Panc1 (cell line): ENCODE measurements around the gene MAP3K14.

Experiments
- CTCF ChIP-seq: fragments of 450-650 bp; IDR thresholded peaks from 2 replicates; pipeline ENCODE4 v1.5.1; 2017; ENCODE audit warnings: mild to moderate bottlenecking
- POLR2AphosphoS5 ChIP-seq: IDR thresholded peaks from 2 replicates; pipeline ENCODE4 v1.6.1; 2012; ENCODE audit warnings: mild to moderate bottlenecking, low read depth, low read length, moderate library complexity
- REST ChIP-seq, 2 experiments: IDR thresholded peaks; 2 replicates each; pipeline ENCODE4 v1.6.1; 2011 to 2012; ENCODE audit warnings: low read depth in 2 of 2, control low read depth in 1 of 2, low read length in 1 of 2, mild to moderate bottlenecking in 1 of 2, moderate library complexity in 1 of 2; ENCODE audit not compliant: insufficient read depth in 1 of 2
- SIN3A ChIP-seq: IDR thresholded peaks from 2 replicates; pipeline ENCODE4 v1.6.1; 2012; ENCODE audit warnings: low read depth, mild to moderate bottlenecking, low read length, moderate library complexity, borderline replicate concordance; ENCODE audit not compliant: insufficient read depth
- TCF7L2 ChIP-seq: IDR thresholded peaks from 2 replicates; pipeline ENCODE4 v1.6.1; 2011; ENCODE audit warnings: mild to moderate bottlenecking, low read depth, low read length, inconsistent platforms

GRCh38 chr17:45291171-45291805, 25.5 kb downstream of the MAP3K14 start:
- TF ChIP-seq CTCF (no peak), SIN3A (no peak), TCF7L2 (no peak), REST (IDR thresholded peaks at IDR 0.05; ENCODE audit: insufficient read depth in 1 of 2, low read depth in 2 of 2, low read length in 1 of 2) (no peak), POLR2AphosphoS5 (no peak)
